ENCODE results near the gene DDX19B. TPM values are rescaled to one million over a fixed set of nuclear protein-coding genes. Genes with fewer than 3 reads are reported as not detected.
"Not testable (repeated sequence)": the region's sequence is repeated elsewhere in the genome, so short reads cannot be mapped to it uniquely, and the experiment has no call there.

DDX19B gene
- polyA plus RNA-seq, result 53.8 TPM

- peaks cover 3% of the 10 kb centered on the region for H3K36me3 Mint-ChIP-seq
- no peaks in the 10 kb centered on the region for H3K27me3 Mint-ChIP-seq
- peak within 1 kb of the TSS; percentile 86 to 99 (median 99) for H3K27ac Mint-ChIP-seq
- peaks cover 3 to 9% (median 3%) of the 10 kb centered on the region in 3 donors for H3K9me3 Mint-ChIP-seq
- peak within 1 kb of the TSS; percentile 94 to 98 (median 97) for H3K4me3 Mint-ChIP-seq
- H3K4me1 Mint-ChIP-seq, result peaks cover 20 to 30% (median 28%) of the 10 kb centered on the region in 3 donors
These were observed at the start of gene DDX19B for GRCh38 chr16:70298988-70299938. DDX19B (plus strand) TSS chr16:70299186; CDS start chr16:70299298, 112 bp downstream.

GRCh38 chr16:70249697-70250096, 49.3 kb upstream of the DDX19B start:
- H3K4me3 Mint-ChIP-seq, result peak overlapping the region in 3 of 4 donors; percentile 43 to 52 (median 45)
- not testable (repeated sequence) for H3K36me3 Mint-ChIP-seq, H3K9me3 Mint-ChIP-seq, H3K27me3 Mint-ChIP-seq
- peaks cover 0 to 12% (median 6%) of the 10 kb centered on the region in 3 donors for H3K4me1 Mint-ChIP-seq
- H3K27ac Mint-ChIP-seq, result peak overlapping the region in 2 of 3 donors; percentile 12 to 63

GRCh38 chr16:70250748-70251628, 48.0 kb upstream of the DDX19B start:
- Mint-ChIP-seq H3K27me3 (no peaks in the 10 kb centered on the region), H3K9me3 (no peaks in the 10 kb centered on the region), H3K4me3 (peak overlapping the region; percentile 67 to 86 (median 81)), H3K36me3 (peaks cover 2% of the 10 kb centered on the region), H3K4me1 (peaks cover 0 to 12% (median 6%) of the 10 kb centered on the region in 3 donors), H3K27ac (peak overlapping the region in 2 of 3 donors; percentile 76)

GRCh38 chr16:70251629-70252354, 47.2 kb upstream of the DDX19B start, which contains the start of gene EXOSC6:
EXOSC6 (minus strand) TSS chr16:70251940; CDS start chr16:70251900, 40 bp downstream.
- Mint-ChIP-seq H3K36me3 (peaks cover 2% of the 10 kb centered on the region), H3K27me3 (no peaks in the 10 kb centered on the region), H3K9me3 (no peaks in the 10 kb centered on the region)

GRCh38 chr16:70252355-70252988, 46.5 kb upstream of the DDX19B start:
- Mint-ChIP-seq H3K36me3 (peaks cover 2% of the 10 kb centered on the region), H3K4me3 (peak overlapping the region in 1 of 4 donors; percentile 84), H3K4me1 (peaks cover 0 to 12% (median 4%) of the 10 kb centered on the region in 3 donors), H3K27me3 (no peaks in the 10 kb centered on the region), H3K27ac (peak overlapping the region; percentile 72 to 97 (median 84)), H3K9me3 (no peaks in the 10 kb centered on the region)

More at GRCh38 chr16:70251629-70252354, 47.2 kb upstream of the DDX19B start, which contains the start of gene EXOSC6:
- Mint-ChIP-seq H3K4me1 (peaks cover 0 to 12% (median 5%) of the 10 kb centered on the region in 3 donors), H3K27ac (peak within 1 kb of the TSS; percentile 76 to 97 (median 94)), H3K4me3 (peak within 1 kb of the TSS; percentile 86 to 97 (median 92))

GRCh38 chr16:70253291-70254106, 45.5 kb upstream of the DDX19B start:
- Mint-ChIP-seq H3K27me3 (no peaks in the 10 kb centered on the region), H3K9me3 (no peaks in the 10 kb centered on the region), H3K36me3 (peaks cover 2% of the 10 kb centered on the region), H3K27ac (peak overlapping the region in 2 of 3 donors; percentile 85 to 90), H3K4me1 (peaks cover 0 to 12% (median 4%) of the 10 kb centered on the region in 3 donors), H3K4me3 (peak overlapping the region in 1 of 4 donors; percentile 68)

GRCh38 chr16:70254180-70254964, 44.6 kb upstream of the DDX19B start:
- Mint-ChIP-seq H3K4me3 (peak overlapping the region in 1 of 4 donors; percentile 68), H3K27ac (peak overlapping the region in 1 of 3 donors; percentile 85), H3K4me1 (peaks cover 0 to 10% (median 3%) of the 10 kb centered on the region in 3 donors), H3K36me3 (peaks cover 2% of the 10 kb centered on the region), H3K9me3 (no peaks in the 10 kb centered on the region), H3K27me3 (no peaks in the 10 kb centered on the region)

- no peaks in the 10 kb centered on the region for H3K9me3 Mint-ChIP-seq
- H3K4me1 Mint-ChIP-seq, result peaks cover 0 to 8% (median 0%) of the 10 kb centered on the region in 3 donors
- H3K36me3 Mint-ChIP-seq, result peaks cover 2% of the 10 kb centered on the region
- no peaks in the 10 kb centered on the region for H3K27me3 Mint-ChIP-seq
- peak overlapping the region in 1 of 4 donors; percentile 23 for H3K4me3 Mint-ChIP-seq
- H3K27ac Mint-ChIP-seq, result peak overlapping the region in 1 of 3 donors; percentile 74
These were observed 44.1 kb upstream of the DDX19B start for GRCh38 chr16:70254965-70255286.

GRCh38 chr16:70255574-70255973, 43.4 kb upstream of the DDX19B start:
- Mint-ChIP-seq H3K9me3 (no peaks in the 10 kb centered on the region), H3K36me3 (peaks cover 2% of the 10 kb centered on the region), H3K27ac (peak overlapping the region in 1 of 3 donors; percentile 74), H3K4me1 (peaks cover 0 to 5% (median 0%) of the 10 kb centered on the region in 3 donors), H3K4me3 (no peak overlapping the region), H3K27me3 (no peaks in the 10 kb centered on the region)

GRCh38 chr16:70257391-70257790, 41.6 kb upstream of the DDX19B start:
- H3K4me1 Mint-ChIP-seq, result peaks cover 0 to under 1% (median 0%) of the 10 kb centered on the region in 3 donors
- H3K27ac Mint-ChIP-seq, result no peak overlapping the region
- H3K9me3 Mint-ChIP-seq, result no peaks in the 10 kb centered on the region
- H3K27me3 Mint-ChIP-seq, result no peaks in the 10 kb centered on the region
- peak overlapping the region in 1 of 4 donors; percentile 17 for H3K4me3 Mint-ChIP-seq
- peaks cover 2% of the 10 kb centered on the region for H3K36me3 Mint-ChIP-seq

GRCh38 chr16:70258065-70258464, 40.9 kb upstream of the DDX19B start:
- Mint-ChIP-seq H3K27me3 (no peaks in the 10 kb centered on the region), H3K36me3 (peaks cover 2% of the 10 kb centered on the region), H3K4me1 (no peaks in the 10 kb centered on the region), H3K4me3 (no peak overlapping the region), H3K27ac (peak overlapping the region in 1 of 3 donors; percentile 82), H3K9me3 (no peaks in the 10 kb centered on the region)

GRCh38 chr16:70258946-70259345, 40.0 kb upstream of the DDX19B start:
- no peaks in the 10 kb centered on the region for H3K9me3 Mint-ChIP-seq
- no peaks in the 10 kb centered on the region for H3K27me3 Mint-ChIP-seq
- H3K36me3 Mint-ChIP-seq, result no peaks in the 10 kb centered on the region
- H3K4me1 Mint-ChIP-seq, result no peaks in the 10 kb centered on the region
- no peak overlapping the region for H3K4me3 Mint-ChIP-seq
- H3K27ac Mint-ChIP-seq, result peak overlapping the region in 1 of 3 donors; percentile 77

Data from IgD-negative memory B cell (primary cell).